NOMO-1 treated with dmso at 0.1 percent for 144 hours (cell line): ENCODE results near the gene PRKAR2B.
A peak's percentile ranks its signal among the peaks of the same experiment; 100 is the strongest.
"Not testable (repeated sequence)": the region's sequence is repeated elsewhere in the genome, so short reads cannot be mapped to it uniquely, and the experiment has no call there.

Experiments used
- DNase-seq: peaks from one replicate; lab custom pipeline; 2025; ENCODE audit not compliant: unreplicated experiment; lab: John Stamatoyannopoulos, UW

Gene PRKAR2B

DNA sequence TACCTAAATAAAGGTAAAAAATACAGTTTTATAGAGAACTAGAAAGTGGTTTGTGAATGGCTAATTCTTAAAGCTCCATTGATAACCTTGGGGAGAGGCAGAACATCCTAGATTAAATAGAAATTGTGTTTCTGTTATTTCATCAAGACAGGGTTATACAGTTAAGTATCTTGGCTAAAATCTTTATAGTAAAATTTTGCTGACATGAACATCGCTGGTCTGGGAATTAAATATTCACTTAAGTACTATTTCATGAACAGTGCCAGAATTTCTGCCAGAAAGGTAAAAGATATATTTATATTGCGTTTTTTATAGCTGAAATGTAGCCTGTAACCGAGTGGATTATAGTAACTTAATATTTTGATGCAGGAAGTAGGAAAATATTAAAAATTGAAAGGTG lies 70.6 kb downstream of the PRKAR2B start:
- no peak for DNase-seq

DNA sequence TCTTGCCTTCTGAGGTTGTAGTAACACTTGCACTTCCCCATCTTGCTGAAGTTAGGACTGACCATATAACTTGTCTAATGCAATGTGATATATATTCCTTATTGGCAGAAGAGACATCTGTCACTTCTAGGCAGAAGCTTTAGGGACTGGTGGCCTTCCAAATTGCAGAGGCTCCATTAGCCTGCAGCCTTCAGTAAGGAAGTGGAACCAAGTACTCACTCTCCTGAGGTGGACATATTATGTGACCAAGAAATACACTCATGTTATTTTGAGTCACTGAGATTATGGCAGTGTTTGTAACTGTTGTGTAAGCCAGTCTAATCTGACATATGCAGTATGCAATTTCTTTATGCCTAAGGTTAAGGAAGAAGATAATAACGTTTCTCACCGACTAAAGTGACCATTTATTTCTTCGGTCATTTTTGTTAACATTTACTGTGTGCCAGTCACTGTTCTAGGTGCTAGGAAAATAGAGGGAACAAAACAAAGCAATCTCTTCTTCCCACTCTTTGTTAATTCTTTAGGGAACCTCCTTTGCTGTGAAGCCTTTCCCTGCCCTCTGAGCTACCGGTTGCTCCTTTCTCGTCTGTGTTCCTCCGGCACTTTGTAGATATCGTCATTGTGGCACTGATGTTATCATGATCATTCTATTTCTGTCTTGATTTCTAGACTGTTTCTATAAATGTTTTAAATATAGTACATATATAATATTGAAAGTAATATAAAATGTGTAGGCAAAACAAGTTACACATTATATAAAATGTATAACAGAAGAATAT lies 71.4 kb downstream of the PRKAR2B start:
- peak; percentile 12 for DNase-seq

DNA sequence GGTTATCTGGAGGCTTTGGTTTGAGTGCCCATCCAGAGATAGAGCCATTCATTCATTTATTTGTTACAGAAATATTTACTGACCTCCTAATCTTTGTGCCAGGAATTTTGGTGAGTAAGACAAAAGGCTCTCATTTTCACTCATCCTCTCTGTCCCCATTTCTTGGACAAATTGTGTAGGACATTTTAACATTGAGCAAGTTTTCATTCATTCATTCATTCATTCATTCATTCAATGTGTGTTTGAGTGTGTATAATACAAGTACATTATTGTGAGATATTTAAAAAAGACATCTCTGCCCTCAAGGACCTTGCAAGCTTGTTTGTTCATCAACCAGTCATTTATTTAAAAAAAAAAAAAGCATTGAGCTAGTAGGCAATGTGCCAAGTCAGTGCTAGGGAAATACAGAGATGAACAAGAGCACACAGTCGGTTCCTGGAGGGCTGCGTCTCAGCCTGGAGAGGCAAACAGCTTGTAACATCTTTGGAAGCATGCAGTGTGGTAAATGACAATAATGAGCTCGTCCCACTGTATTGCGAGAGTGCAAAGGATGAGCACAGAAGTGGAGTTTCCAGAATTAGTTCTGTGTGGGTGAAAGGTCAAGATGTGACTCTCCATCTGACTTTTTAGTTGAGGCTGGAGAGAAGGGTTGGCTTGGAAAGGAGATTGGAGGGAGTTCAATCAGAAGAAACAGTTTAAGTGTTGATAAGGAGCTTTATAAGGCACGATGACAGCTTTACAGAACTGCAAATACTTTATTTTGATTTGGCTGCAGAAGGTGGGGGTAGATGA lies 73.8 kb downstream of the PRKAR2B start:
- no peak for DNase-seq

DNA sequence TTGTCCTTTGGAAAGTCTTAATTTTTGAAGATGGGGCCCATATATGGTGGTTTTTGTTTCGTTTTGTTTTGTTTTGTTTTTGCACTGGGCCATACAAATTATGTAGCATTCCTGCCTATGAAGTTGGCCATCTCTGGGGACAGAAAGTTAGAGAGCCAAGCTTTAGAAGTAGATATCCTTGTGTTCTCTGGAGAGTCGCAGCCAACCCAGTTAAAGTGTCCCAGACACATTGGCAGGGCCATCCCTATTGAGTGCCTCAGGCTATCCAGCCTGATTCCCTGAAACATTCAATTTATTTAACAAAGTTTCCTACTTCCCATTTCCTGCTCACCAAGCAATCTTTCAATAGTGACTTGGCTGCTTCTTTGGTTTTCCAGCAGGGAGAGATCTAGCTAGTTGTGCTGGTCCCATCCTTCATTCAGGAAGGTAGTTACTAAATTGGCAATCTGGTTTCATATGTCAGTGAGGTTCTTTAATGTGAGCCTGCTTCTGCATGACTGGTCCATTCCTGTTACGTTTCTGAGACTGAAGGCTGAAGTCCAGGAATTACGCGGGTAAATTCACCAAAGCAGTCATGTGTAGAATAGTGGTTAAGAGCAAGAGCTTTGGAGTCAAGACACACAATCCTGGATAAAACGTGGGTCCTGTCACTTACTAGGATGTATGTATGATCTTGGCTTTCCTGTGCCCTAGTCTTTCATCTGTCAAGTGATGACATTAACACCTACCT lies 75.0 kb downstream of the PRKAR2B start:
- DNase-seq = no peak

DNA sequence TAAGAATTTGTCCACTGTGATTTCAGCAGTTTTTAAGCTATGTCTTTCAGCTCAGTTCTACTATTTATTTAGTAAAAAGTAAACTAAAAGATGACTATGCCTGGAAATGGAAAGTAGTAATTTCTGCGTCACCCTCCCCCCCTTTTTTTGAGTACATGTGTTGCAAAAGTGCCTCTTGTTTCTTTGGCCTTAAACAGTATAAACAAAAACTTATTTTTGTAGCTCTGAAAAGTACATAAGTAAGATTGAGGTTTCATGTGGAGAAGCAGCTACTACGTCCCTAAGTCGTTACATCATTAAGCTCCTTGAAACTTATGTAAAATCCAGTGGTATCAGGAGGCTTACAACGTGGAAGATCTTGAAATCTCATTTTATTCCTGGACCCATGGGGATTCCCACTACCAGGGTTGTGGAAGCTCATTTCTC lies 78.0 kb downstream of the PRKAR2B start:
- DNase-seq = no peak

DNA sequence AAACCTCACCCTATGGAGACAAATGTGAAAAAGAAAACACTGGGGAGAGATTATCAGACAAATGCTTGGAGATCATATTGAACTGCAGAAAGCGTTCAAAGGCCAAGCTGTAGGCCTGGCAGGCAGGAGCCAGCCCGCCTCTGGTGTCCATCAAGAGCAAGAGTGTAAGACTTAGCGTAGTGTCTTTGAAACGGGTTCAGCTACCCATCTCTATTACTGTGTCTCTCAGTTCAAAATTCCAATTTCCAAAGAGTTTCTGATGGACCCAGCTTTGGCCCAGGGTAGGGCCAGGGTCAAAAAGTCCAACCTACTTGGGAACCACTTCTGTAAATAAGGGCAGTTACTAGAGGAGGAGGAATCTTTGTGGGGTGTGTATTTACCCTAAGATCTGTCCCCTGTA lies 78.9 kb downstream of the PRKAR2B start:
- no peak for DNase-seq

DNA sequence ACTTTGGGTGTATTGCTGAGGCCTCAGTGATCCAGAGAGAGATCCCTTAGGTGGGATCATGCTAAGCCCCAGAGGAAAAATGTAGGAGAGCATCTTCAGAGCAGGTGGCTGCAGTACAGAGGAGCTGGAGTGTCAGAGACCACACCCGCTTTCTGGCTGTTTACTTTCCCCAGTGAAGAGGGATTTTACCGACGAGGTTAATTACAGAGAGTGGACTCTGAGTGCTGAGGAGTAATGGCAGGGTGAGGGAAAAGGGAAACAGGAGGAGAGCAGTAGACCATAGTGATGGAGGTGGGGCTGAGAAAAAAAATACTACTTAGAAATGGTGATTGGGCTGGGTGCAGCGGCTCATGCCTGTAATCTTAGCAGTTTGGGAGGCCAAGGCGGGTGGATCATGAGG lies 81.0 kb downstream of the PRKAR2B start:
- DNase-seq = no peak

DNA sequence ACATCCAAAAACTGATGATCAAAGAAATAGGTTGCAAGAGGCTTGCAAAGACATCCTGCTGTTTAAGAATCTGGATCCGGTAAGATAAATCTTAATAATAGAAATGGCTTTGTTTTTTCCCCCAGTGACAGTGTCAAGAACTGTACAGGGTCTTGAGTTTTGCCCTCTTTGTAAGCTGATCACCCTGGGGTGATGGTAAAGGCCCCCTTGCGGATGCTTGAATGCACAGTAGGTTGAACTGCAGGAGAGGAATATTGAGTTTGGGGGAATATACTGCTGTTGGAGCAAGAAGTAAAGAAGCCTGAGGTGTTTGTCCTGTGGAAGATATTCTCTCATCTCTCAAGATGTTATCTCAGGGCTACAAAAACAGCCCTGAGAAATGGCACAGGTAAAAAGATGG lies 83.7 kb downstream of the PRKAR2B start:
- no peak for DNase-seq

DNA sequence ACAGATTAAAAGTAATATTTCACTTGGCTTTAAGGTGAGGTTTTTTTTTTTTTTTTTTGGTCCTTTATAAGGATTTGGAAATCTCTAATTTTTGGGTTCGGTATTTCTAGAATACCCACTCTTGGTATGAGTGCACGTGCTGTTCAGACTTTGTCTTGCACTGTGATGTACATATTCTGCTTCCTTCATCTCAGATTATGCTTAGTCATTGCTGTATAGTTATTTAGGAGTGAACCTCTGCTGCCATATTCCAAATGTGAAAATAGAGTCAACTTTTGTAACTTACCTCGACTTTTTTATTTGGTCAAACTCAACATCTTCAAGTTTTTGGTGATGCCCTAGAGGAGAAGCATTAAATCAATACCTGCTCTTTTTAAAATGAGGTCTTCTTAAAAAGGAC lies 84.2 kb downstream of the PRKAR2B start:
- no peak for DNase-seq

DNA sequence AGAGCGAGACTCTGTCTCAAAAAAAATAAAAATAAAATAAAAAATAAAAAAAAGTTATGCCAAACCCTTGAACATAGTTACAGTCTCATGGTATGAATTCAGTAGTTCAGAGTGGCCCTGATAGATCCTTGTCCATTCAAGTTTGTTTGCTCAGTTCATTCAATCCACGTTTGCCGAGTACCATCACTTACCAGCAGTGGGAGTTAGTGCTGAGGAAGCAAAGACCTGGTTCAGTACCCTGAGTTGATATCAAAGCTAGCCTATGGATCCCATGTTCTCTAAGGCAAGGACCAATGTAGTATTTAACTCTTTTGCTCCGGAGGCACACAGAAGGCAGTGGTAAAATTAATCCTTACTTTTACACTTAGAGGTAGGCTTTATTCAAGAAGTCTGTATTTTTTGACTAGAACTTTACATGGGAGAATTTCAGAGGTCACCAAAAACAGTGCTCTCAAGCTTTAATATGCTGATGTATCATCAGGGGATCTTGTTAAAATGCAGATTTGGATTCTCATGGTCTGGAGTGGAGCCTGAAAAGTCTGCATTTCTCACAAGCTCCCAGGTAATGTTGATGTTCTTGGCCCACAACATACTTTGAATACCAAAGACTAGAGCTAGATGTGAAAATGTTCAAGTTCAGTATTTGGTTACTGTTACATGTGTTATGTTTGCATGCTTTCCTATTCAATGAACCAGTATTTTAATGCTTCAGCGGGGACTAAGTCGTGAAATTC lies 86.1 kb downstream of the PRKAR2B start:
- DNase-seq = no peak

DNA sequence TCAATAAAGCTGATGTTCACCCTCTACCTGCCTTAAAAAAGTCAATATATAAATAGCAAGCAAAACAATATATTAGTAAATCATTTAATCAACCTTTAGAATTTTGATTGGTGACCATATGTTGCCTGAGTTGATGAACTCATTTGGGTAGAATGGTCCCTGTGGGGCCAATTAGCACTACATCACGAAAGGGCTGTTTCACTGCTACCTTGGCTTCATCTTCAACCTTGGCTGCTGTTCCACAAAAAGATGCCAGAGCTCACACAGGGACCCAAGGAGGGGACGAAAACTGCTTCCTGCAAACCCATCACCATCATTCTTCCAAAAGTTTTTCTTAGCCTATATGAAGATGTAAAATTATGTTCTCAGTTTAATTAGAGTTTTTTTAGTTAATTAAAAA lies 88.9 kb downstream of the PRKAR2B start:
- no peak for DNase-seq

DNA sequence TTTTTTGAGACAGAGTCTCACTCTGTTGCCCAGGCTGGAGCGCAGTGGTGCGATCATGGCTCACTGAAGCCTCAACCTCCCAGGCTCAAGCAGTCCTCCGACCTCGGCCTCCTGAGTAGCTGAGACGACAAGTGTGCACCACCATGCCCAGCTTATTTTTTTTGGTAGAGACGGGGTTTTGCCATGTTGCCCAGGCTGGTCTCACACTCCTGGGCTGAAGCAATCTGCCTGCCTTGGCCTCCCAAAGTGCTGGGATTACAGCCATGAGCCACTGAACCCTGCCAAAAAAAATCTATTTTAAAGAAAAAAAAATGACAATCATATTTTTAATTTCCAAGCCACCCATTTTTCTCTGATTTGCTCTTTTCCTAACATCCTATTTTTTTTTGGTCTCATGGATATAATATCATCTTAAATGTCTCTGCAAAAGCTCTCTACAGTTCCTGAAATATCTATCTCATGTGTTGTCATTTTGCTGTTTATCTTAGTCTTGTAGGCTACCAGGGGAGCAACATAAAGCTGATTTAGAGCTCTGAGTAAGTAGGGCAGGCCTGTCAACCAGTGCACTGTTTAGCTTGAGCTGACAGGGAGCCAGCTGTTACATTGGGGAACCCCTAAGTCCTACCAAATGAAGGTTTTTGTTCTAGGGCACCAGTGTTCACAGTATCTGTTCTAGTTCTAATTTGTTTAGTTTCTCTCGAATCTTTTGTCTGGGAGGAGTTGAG lies 94.4 kb downstream of the PRKAR2B start:
- no peak for DNase-seq

DNA sequence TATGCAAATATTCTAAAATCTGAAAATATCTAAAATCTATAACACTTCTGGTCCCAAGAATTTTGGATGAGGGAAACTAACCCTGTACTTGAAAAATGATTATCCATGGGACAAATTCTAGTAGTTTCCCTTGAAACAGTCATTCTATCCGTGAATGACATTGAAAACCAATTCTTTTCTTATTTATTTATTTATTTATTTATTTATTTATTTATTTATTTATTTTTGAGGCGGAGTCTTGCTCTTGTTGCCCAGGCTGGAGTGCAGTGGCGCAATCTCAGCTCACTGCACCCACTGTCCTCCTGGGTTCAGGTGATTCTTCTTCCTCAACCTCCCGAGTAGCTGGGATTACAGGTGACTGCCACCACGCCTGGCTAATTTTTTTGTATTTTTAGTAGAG lies 99.4 kb downstream of the PRKAR2B start:
- DNase-seq = not testable (repeated sequence)

DNA sequence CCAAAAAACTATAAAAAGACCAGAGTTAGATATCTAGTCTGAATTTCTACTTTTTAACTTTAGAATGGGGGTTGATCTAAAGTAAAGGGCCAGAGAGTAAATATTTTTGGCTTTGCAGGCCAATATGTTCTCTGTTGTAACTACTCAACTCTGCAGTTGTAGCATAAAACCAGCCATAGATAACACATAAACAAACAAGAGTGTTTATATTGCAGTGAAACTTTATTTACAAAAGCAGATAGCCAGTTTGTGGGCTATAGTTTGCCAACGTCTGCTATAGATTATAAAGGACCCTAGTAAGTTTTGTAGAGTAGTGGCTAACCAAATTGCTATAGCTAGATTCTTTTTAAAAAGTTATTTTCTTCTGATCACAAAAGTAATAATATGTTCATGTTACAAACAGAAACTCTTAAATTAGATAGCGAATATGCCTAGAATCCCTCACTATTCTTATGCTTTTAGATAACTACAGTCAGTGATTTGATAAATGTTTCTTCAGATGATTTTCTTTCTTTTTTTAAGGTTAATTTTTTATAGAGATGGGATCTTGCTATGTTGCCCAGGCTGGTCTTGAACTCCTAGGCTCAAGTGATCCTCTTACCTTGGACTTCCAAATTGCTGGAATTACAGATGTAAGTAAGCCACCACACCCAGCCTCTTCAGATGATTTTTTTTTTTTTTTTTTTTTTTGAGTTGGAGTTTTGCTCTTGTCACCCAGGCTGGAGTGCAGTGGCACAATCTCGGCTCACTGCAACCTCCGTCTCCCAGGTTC lies 100.7 kb downstream of the PRKAR2B start:
- no peak for DNase-seq

DNA sequence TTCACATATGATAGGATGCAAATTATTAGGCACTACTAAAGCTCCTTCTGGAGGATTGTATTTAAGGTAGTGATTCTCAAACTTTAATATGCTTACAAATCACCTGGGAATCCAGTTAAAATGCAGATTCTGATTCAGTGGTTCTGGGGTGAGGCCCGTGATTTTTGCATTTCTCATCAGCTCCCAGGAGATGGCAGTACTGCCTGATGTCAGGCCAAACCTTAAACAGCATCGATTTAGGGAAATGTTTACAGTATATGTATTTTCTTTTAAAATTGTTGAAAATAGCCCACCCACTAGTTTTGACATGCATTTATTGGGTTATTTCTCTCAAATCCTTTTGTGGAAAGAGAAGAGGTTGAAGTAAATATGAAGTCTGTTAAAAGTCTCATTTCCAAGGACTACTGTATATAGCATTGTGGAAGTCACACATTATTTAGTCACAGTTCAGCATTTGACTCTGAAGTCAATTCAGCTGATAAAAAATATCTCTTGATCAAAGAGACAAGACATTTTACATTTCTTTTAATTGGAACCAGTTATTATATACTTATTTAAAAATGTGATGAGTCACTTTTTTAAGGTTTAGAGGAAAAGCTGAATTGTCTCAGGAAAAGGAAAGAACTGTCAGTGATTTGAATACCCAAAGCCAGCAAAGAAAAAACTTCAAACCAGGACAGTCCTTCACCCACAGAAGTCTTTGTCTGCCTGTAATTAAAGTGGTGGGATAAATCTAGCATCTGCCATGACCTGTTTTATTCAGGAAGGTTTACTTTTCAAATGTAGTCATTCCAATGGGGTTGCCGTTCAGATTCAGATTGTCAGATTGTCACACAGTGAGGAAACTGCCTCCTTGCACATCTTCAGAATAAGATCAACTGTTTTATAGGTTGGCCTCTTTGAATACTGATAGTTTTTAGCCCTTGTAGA lies 103.2 kb downstream of the PRKAR2B start:
- DNase-seq = no peak

DNA sequence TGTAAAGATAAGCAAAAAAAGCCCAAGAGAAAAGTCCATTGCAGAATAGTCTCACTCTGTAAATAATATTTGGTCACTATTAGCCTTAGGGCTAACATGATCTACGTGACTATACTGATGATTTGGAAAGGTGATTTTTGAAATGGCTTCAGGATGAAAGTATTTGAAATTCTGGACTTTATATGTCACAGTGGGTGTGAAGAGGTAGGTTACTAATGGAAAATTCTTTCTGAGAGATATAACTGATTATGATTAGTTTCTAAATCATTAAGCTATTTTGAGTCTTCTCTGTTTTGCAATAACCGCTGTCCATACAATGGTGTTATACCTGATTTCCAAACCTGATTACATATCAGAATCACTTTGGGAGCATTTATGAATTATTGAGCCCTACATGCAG lies 104.2 kb downstream of the PRKAR2B start:
- no peak for DNase-seq

DNA sequence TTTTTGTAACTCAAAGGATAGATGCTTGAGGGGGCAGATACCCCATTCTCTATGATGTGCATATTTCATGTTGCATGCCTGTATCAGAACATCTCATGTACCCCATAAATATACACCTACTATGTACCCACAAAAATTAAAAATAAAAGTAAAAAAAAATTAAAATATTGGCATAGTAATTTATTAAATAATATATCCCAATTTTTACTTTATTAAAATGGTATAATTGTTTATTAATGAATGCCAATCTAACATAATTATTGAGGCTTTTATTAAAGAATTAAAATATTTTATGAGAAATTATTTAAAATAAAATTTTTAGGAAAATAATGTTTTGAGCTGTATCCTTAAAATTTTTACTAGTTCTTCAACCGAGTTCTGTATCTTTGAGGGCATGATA lies 105.4 kb downstream of the PRKAR2B start:
- no peak for DNase-seq

DNA sequence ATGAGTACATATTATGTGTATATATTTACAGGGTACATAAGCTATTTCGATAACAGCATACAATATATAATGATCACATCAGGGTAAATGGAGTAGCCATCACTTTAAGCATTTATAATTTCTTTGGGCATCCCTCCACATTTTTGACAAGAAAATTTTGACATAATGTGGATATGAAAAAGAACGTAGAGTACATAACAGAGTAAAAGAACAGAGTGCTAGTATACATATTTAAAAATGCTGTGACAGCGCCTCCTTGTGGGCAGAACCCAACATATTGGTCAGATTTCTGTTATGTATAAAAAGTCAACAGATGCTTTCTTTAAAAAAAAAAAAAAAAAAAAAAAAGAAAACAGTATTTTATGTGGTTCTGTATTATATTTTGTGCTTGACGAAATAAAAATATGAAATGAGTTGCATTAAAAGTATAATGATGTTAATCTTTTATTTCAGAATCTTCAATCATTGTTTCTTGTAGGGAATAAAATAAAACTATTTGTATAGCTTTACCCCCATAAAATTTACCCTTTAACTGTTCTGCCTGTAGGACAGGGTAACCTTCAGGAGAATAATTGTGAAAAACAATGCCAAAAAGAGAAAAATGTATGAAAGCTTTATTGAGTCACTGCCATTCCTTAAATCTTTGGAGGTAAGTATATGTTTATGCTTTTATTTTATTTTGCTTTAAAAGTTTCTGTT lies 106.0 kb downstream of the PRKAR2B start:
- DNase-seq = no peak
